HL-60 (cell line): ENCODE data around the gene M1AP.

Source experiments
- DNase-seq, 2 experiments: peaks; one replicate each; pipeline ENCODE4 v3.0.0-alpha.2; 2010 to 2020; ENCODE audit warnings: low read depth in 1 of 2, low spot score in 1 of 2
- H3K27ac ChIP-seq: fragments of 250-450 bp; sonication (Bioruptor Pico); replicated peaks from 2 replicates; pipeline ENCODE4 v1.5.1; 2020; ENCODE audit warnings: mild to moderate bottlenecking, moderate library complexity
- H3K27me3 ChIP-seq: fragments of 250-450 bp; sonication (Bioruptor Pico); 2 replicates; pipeline ENCODE4 v1.5.1; 2021; ENCODE audit warnings: mild to moderate bottlenecking, moderate library complexity; ENCODE audit not compliant: insufficient read depth, poor library complexity, severe bottlenecking
- H3K4me3 ChIP-seq: replicated peaks from 2 replicates; pipeline ENCODE4 v1.5.1; 2011; ENCODE audit warnings: mild to moderate bottlenecking, control low read depth, low read length; ENCODE audit not compliant: insufficient read depth
- CTCF ChIP-seq: IDR thresholded peaks from one replicate; pipeline ENCODE4 v1.5.1; 2011; ENCODE audit warnings: low read length, control low read depth, inconsistent platforms; ENCODE audit not compliant: insufficient read depth
- GABPA ChIP-seq: IDR thresholded peaks from 2 replicates; pipeline ENCODE4 v1.6.1; 2012; ENCODE audit warnings: low read depth
- POLR2AphosphoS5 ChIP-seq: IDR thresholded peaks from 2 replicates; pipeline ENCODE4 v1.6.1; 2012; ENCODE audit warnings: low read depth
- REST ChIP-seq: IDR thresholded peaks from 2 replicates; pipeline ENCODE4 v1.6.1; 2012; ENCODE audit warnings: low read depth; ENCODE audit not compliant: insufficient replicate concordance
- SPI1 ChIP-seq: IDR thresholded peaks from 2 replicates; pipeline ENCODE4 v1.6.1; 2012; ENCODE audit warnings: low read depth, mild to moderate bottlenecking, borderline replicate concordance

Gene M1AP

GRCh38 chr2:74578408-74578807, 69.7 kb downstream of the M1AP start:
- Histone ChIP-seq H3K27ac (peak overlapping the region; percentile 89), H3K27me3 (no peaks in the 10 kb centered on the region), H3K4me3 (no peak overlapping the region)
- TF ChIP-seq CTCF (no peak), REST (no peak), SPI1 (no peak), GABPA (no peak), POLR2AphosphoS5 (no peak)
- no peak for DNase-seq

GRCh38 chr2:74577448-74577847, 70.7 kb downstream of the M1AP start:
- peak in 1 of 2 experiments; percentile 89 for DNase-seq
- peak overlapping the region; percentile 89 for H3K27ac ChIP-seq
- 0 out of 2 replicates have a peak, but pooled peaks have one; percentile 27 for TF ChIP-seq POLR2AphosphoS5
- peak; percentile 88 for TF ChIP-seq SPI1
- no peak for TF ChIP-seq REST
- peak; percentile 78 for TF ChIP-seq GABPA
- no peaks in the 10 kb centered on the region for H3K27me3 ChIP-seq
- no peak overlapping the region for H3K4me3 ChIP-seq

GRCh38 chr2:74576863-74577229, 71.3 kb downstream of the M1AP start:
- TF ChIP-seq POLR2AphosphoS5 (peak; percentile 94), REST (no peak), SPI1 (peak; percentile 96)
- Histone ChIP-seq H3K27ac (peak overlapping the region; percentile 89), H3K27me3 (no peaks in the 10 kb centered on the region), H3K4me3 (no peak overlapping the region)
- DNase-seq: peak in 1 of 2 experiments; percentile 94

GRCh38 chr2:74576211-74576862, 71.8 kb downstream of the M1AP start:
- H3K27ac ChIP-seq: peak overlapping the region; percentile 89

More at GRCh38 chr2:74576211-74576862, 71.8 kb downstream of the M1AP start:
- Histone ChIP-seq H3K4me3 (no peak overlapping the region), H3K27me3 (no peaks in the 10 kb centered on the region)
- TF ChIP-seq REST: no peak
- peak in 1 of 2 experiments; percentile 43 for DNase-seq
